ENCODE data around the gene UBASH3B.

Gene UBASH3B

DNA sequence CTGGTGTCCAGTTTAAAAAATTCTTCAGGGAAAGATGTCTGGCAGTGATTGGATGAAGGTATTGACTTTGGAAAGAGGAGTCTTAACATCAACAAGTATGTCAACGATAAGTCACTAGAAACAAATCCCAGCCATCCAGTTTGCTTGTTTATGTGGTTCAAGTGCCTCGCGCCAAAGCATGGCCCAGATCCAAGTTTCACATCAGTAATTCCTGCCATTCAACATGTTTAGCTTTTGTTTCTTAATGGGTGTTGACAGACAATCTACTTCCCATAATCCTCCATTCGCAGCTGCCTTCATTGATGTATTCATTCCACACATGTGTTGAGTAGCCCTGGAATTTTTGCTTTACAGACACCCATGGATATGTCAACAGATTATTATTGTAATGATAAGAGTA lies 77.8 kb downstream of the UBASH3B start:
- DNase-seq (ENCODE audit: low read depth): peak; percentile 91
- TF ChIP-seq, protein P1, sequence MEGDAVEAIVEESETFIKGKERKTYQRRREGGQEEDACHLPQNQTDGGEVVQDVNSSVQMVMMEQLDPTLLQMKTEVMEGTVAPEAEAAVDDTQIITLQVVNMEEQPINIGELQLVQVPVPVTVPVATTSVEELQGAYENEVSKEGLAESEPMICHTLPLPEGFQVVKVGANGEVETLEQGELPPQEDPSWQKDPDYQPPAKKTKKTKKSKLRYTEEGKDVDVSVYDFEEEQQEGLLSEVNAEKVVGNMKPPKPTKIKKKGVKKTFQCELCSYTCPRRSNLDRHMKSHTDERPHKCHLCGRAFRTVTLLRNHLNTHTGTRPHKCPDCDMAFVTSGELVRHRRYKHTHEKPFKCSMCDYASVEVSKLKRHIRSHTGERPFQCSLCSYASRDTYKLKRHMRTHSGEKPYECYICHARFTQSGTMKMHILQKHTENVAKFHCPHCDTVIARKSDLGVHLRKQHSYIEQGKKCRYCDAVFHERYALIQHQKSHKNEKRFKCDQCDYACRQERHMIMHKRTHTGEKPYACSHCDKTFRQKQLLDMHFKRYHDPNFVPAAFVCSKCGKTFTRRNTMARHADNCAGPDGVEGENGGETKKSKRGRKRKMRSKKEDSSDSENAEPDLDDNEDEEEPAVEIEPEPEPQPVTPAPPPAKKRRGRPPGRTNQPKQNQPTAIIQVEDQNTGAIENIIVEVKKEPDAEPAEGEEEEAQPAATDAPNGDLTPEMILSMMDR (IDR thresholded peaks at IDR 0.05; ENCODE audit: insufficient read depth, low read depth, low read length, missing control alignments): no peak
- H3K4me3 ChIP-seq (ENCODE audit: low read length): no peak overlapping the region

DNA sequence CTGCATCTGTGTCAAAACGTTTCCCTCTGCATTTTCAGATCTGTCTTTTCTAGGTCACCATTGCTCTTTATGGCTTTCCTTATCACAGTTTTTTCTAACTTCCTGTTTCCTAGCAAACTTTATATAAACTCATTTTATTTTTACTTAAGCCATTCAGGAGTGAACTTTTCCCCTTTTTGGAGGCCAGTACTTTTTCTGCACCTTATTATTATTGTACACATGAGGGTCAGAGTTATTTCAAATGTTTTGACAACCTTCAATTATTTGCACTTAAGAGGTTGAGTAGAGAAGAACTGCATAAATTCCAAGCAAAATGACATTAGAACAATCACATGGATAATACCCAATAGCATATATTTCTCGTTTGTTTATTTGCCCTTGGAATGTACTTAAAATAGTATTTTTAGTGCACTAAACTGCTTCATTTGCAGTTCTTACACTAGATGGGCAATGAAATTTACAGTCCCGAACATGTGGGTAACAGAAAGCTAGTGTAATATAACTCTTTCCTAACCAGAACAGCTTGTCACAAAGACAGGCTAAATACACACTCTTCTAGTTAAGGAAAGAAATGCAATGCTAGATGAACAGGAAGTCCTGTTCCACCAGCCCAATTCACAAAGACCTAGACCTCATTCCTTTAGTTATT lies 79.5 kb downstream of the UBASH3B start:
- TF ChIP-seq, protein P1 (IDR thresholded peaks at IDR 0.05; ENCODE audit: insufficient read depth, low read depth, low read length, missing control alignments): no peak
- no peak for DNase-seq (ENCODE audit: low read depth)

DNA sequence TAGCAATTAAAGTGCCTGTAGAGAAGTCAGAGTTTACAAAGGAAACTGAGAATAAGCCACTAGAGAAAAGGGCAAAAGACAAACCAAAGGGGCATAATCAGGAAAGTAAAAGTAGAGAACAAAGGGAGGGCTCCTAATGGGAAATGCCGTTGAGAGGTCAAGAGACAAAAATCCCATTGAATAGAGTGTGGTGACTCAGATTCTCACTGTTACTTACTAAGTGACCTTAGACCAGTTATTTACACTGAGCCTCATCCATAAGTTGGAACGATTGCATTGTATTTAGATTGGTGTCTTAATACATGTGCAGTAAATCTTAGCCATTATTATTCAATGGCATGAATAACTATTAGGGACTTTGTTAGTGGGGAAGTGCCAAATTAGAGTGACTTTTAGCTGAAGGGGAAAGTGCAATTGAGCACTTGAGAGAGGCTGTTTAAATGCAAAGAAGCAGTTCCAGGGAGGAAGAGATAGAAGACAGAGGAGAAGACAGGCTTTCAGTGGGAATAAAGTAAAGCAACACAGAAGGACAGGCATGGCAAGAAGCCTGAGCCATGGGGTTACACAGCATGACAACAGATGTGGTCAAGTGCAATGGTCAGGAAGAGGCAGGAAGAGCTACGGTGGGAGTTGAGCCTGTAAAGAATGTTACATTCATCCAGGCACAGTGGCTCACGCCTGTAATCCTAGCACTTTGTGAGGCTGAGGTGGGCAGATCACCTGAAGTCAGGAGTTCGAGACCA lies 82.6 kb downstream of the UBASH3B start:
- DNase-seq (ENCODE audit: low read depth): no peak
- H3K4me3 ChIP-seq (ENCODE audit: low read length): no peak overlapping the region
- TF ChIP-seq, protein P1 (IDR thresholded peaks at IDR 0.05; ENCODE audit: insufficient read depth, low read depth, low read length, missing control alignments): no peak

More for the DNA sequence above, 79.5 kb downstream of the UBASH3B start:
- no peak overlapping the region for H3K4me3 ChIP-seq (ENCODE audit: low read length)

DNA sequence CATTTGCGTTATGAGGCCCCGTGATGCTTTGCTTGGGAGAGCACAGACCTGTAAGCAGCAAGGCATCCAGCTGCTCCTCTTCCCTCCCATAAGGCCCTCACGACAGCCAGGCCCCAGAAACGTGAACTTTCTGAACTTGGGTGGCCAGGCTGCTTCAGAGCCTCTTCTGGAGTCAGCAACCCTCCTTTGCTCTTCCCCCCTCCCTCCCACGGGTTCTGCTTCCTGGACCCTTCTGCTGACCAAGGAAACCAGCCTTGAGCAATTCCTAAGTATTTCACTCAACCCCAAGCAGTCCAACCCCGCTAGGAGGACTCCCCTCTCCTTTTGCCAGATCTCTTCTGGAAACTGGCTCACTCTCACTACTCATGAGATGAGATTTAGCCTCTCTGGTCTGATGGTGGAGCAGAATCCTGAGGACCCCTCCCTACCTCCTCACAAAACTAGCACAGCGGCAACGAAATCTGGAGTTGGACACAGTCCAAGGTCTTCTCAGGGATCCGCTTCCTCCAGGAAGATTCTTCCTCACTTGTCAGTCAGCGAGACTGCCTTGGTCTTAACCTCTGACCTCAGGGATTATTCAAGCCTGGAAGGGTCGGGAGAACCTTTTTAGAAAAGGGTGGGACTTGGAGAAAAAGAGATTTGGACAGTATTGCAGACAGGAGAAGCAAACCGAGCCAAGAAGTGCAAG lies 86.2 kb downstream of the UBASH3B start:
- no peak overlapping the region for H3K4me3 ChIP-seq (ENCODE audit: low read length)
- TF ChIP-seq, protein P1 (IDR thresholded peaks at IDR 0.05; ENCODE audit: insufficient read depth, low read depth, low read length, missing control alignments): no peak
- no peak for DNase-seq (ENCODE audit: low read depth)

DNA sequence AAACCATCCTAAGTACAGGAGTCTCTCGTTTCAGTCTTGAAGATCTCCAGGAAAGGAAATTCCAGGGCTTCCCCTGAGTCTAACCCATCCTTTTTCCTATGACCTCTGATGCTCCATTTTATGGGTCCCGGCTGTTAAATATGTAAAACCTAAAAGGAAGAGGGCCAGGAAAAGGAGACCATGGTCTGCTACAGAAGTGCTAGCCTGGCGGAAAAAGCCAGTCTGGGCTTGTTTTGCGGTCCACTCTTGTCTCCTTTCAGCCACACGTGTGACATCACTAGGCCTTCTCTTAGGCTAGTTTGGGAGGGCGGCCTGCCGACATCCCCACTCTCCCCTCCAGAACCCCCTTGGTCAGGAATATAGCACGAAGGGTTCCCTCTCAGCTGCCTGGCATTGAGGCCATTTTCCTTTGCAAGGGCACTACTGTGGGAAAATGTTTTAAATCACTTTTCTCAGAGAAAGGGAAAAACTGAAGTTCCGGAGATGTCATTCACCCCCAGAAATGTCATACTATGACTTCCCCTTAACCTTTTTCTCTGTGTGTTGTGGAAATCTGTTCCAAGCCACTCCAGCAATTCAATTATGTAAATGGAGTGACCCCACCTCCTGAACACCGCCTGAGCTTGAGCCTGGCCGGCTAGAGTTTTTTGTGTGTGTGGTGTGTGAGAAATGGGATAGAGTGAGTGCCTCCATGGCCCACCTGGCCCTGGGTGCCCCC lies 86.9 kb downstream of the UBASH3B start:
- no peak overlapping the region for H3K4me3 ChIP-seq (ENCODE audit: low read length)
- DNase-seq (ENCODE audit: low read depth): peak; percentile 17
- TF ChIP-seq, protein P1 (IDR thresholded peaks at IDR 0.05; ENCODE audit: insufficient read depth, low read depth, low read length, missing control alignments): no peak

DNA sequence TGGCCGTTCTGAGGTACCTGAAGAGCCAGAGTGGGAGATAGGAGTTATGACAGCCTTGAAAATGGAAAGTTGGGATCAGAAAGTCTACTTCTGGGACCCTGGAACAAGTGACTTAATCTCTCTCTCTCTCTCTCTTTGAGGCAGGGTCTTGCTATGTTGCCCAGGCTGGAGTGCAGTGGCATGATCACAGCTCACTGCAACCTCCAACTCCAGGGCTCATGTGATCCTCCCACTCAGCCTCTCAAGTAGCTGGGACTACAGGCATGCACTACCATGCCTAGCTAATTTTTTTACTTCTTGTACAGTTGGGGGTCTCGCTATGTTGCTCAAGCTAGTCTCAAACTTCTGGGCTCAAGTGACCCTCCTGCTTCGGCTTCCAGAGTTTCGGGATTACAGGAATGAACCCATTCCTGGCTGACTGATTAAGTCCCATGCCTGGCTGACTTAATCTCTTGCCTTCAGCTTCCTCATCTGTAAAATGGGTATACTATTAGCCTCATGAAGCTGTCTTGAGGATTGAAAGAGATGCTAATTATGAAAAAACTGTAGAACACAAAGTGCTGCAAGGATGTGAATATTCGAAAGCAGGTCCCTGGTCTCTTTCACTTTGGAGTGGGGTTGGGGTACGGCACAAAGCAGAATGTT lies 87.7 kb downstream of the UBASH3B start:
- no peak for DNase-seq (ENCODE audit: low read depth)
- TF ChIP-seq, protein P1 (IDR thresholded peaks at IDR 0.05; ENCODE audit: insufficient read depth, low read depth, low read length, missing control alignments): no peak
- no peak overlapping the region for H3K4me3 ChIP-seq (ENCODE audit: low read length)

Data from epithelial cell of esophagus (primary cell).